Subcutaneous abdominal adipose tissue (tissue), 5 donors: Measurements from ENCODE around the gene RNFT2.

ENCODE experiments used
- H3K27ac ChIP-seq: one replicate; pipeline ENCODE4 v1.7.0; 2013; ENCODE audit warnings: low read depth, mild to moderate bottlenecking, inconsistent platforms, low read length, moderate library complexity
- H3K27me3 ChIP-seq, 5 donors: one replicate each; pipeline ENCODE4 v1.7.0; 2013; ENCODE audit warnings: low read length in 5 of 5, inconsistent platforms in 1 of 5; ENCODE audit not compliant: control insufficient read depth in 5 of 5, insufficient read depth in 4 of 5
- H3K36me3 ChIP-seq, 5 donors: one replicate each; pipeline ENCODE4 v1.7.0; 2013; ENCODE audit warnings: low read length in 5 of 5; ENCODE audit not compliant: control insufficient read depth in 5 of 5, insufficient read depth in 5 of 5
- H3K4me1 ChIP-seq, 5 donors: one replicate each; pipeline ENCODE4 v1.7.0; 2013; ENCODE audit warnings: low read length in 5 of 5, mild to moderate bottlenecking in 3 of 5, moderate library complexity in 1 of 5; ENCODE audit not compliant: control insufficient read depth in 5 of 5, insufficient read depth in 5 of 5
- H3K4me3 ChIP-seq, 5 donors: one replicate each; pipeline ENCODE4 v1.7.0; 2013; ENCODE audit warnings: low read length in 5 of 5, low read depth in 1 of 5
- H3K9ac ChIP-seq, 5 donors: one replicate each; pipeline ENCODE4 v1.7.0; 2013; ENCODE audit warnings: low read length in 5 of 5, mild to moderate bottlenecking in 4 of 5, moderate library complexity in 3 of 5
- H3K9me3 ChIP-seq, 5 donors: one replicate each; pipeline ENCODE4 v1.7.0; 2013; ENCODE audit warnings: low read length in 5 of 5; ENCODE audit not compliant: control insufficient read depth in 5 of 5
- donor health status: healthy.
- donor health status: healthy.
- donor health status: healthy.
- donor health status: healthy.
- donor health status: healthy.

The RNFT2 gene

GRCh38 chr12:116761499-116761898 is 23.4 kb downstream of the RNFT2 start:
- H3K9ac ChIP-seq, result no peak overlapping the region
- no peak overlapping the region for H3K27ac ChIP-seq
- H3K36me3 ChIP-seq, result no peaks in the 10 kb centered on the region
- no peaks in the 10 kb centered on the region for H3K27me3 ChIP-seq
- peaks cover 0 to 6% (median 3%) of the 10 kb centered on the region in 5 donors for H3K4me1 ChIP-seq
- no peak overlapping the region for H3K4me3 ChIP-seq
- H3K9me3 ChIP-seq, result no peaks in the 10 kb centered on the region

- H3K27me3 ChIP-seq, result no peaks in the 10 kb centered on the region
- no peaks in the 10 kb centered on the region for H3K4me1 ChIP-seq
- no peak overlapping the region for H3K27ac ChIP-seq
- no peaks in the 10 kb centered on the region for H3K9me3 ChIP-seq
- no peak overlapping the region for H3K9ac ChIP-seq
- no peaks in the 10 kb centered on the region for H3K36me3 ChIP-seq
- H3K4me3 ChIP-seq, result no peak overlapping the region
These were observed 27.2 kb downstream of the RNFT2 start for GRCh38 chr12:116765271-116765670.

GRCh38 chr12:116766285-116766684 is 28.2 kb downstream of the RNFT2 start:
- H3K27ac ChIP-seq, result no peak overlapping the region
- no peaks in the 10 kb centered on the region for H3K4me1 ChIP-seq
- H3K36me3 ChIP-seq, result no peaks in the 10 kb centered on the region
- no peak overlapping the region for H3K4me3 ChIP-seq
- H3K9me3 ChIP-seq, result no peaks in the 10 kb centered on the region
- H3K9ac ChIP-seq, result no peak overlapping the region
- H3K27me3 ChIP-seq, result no peaks in the 10 kb centered on the region

- H3K9me3 ChIP-seq, result no peaks in the 10 kb centered on the region
- no peak overlapping the region for H3K27ac ChIP-seq
- H3K9ac ChIP-seq, result no peak overlapping the region
- H3K4me3 ChIP-seq, result no peak overlapping the region
- H3K4me1 ChIP-seq, result peaks cover 0 to 3% (median 0%) of the 10 kb centered on the region in 5 donors
- H3K36me3 ChIP-seq, result no peaks in the 10 kb centered on the region
- H3K27me3 ChIP-seq, result no peaks in the 10 kb centered on the region
These were observed 28.6 kb downstream of the RNFT2 start for GRCh38 chr12:116766746-116767145.

GRCh38 chr12:116771651-116772050 is 33.5 kb downstream of the RNFT2 start:
- Histone ChIP-seq H3K27ac (no peak overlapping the region), H3K4me3 (no peak overlapping the region), H3K9me3 (peaks cover 0 to 4% (median 0%) of the 10 kb centered on the region in 5 donors), H3K9ac (no peak overlapping the region), H3K4me1 (peaks cover 0 to 11% (median 0%) of the 10 kb centered on the region in 5 donors), H3K27me3 (no peaks in the 10 kb centered on the region), H3K36me3 (no peaks in the 10 kb centered on the region)

GRCh38 chr12:116773276-116773731 is 35.2 kb downstream of the RNFT2 start:
- H3K27me3 ChIP-seq, result no peaks in the 10 kb centered on the region
- H3K4me3 ChIP-seq, result no peak overlapping the region
- peaks cover 0 to 4% (median 0%) of the 10 kb centered on the region in 5 donors for H3K9me3 ChIP-seq
- no peak overlapping the region for H3K9ac ChIP-seq
- H3K4me1 ChIP-seq, result peaks cover 0 to 11% (median 0%) of the 10 kb centered on the region in 5 donors
- no peaks in the 10 kb centered on the region for H3K36me3 ChIP-seq
- H3K27ac ChIP-seq, result no peak overlapping the region

- H3K27ac ChIP-seq, result no peak overlapping the region
- no peaks in the 10 kb centered on the region for H3K36me3 ChIP-seq
- peaks cover 0 to 11% (median 0%) of the 10 kb centered on the region in 5 donors for H3K4me1 ChIP-seq
- no peak overlapping the region for H3K4me3 ChIP-seq
- peaks cover 0 to 4% (median 0%) of the 10 kb centered on the region in 5 donors for H3K9me3 ChIP-seq
- H3K9ac ChIP-seq, result no peak overlapping the region
- no peaks in the 10 kb centered on the region for H3K27me3 ChIP-seq
These were observed 35.9 kb downstream of the RNFT2 start for GRCh38 chr12:116774020-116774419.

- Histone ChIP-seq H3K27me3 (no peaks in the 10 kb centered on the region), H3K4me1 (peaks cover 0 to 6% (median 0%) of the 10 kb centered on the region in 5 donors), H3K27ac (no peak overlapping the region), H3K9ac (no peak overlapping the region), H3K36me3 (no peaks in the 10 kb centered on the region), H3K4me3 (no peak overlapping the region), H3K9me3 (peaks cover 0 to 4% (median 0%) of the 10 kb centered on the region in 5 donors)
These were observed 39.1 kb downstream of the RNFT2 start for GRCh38 chr12:116777245-116777644.

- Histone ChIP-seq H3K36me3 (no peaks in the 10 kb centered on the region), H3K27ac (no peak overlapping the region), H3K4me1 (no peaks in the 10 kb centered on the region), H3K9me3 (no peaks in the 10 kb centered on the region), H3K27me3 (no peaks in the 10 kb centered on the region), H3K4me3 (no peak overlapping the region), H3K9ac (no peak overlapping the region)
These were observed 41.5 kb downstream of the RNFT2 start for GRCh38 chr12:116779597-116779996.

GRCh38 chr12:116780942-116781341 is 42.8 kb downstream of the RNFT2 start:
- Histone ChIP-seq H3K27ac (no peak overlapping the region), H3K9ac (no peak overlapping the region)

More at GRCh38 chr12:116780942-116781341, 42.8 kb downstream of the RNFT2 start:
- H3K4me3 ChIP-seq, result no peak overlapping the region
- H3K4me1 ChIP-seq, result no peaks in the 10 kb centered on the region
- no peaks in the 10 kb centered on the region for H3K36me3 ChIP-seq
- no peaks in the 10 kb centered on the region for H3K27me3 ChIP-seq
- no peaks in the 10 kb centered on the region for H3K9me3 ChIP-seq
